ENCODE results near the gene NIPSNAP3A. TPM values are rescaled to one million over a fixed set of nuclear protein-coding genes. Genes with fewer than 3 reads are reported as not detected.

Gene NIPSNAP3A
- total RNA-seq, 1 experiment from 2014 or later = 7.2 TPM

- Mint-ChIP-seq H3K4me3 (no peak overlapping the region), H3K27ac (no peak overlapping the region), H3K27me3 (ENCODE audit: low read depth) (no peaks in the 10 kb centered on the region; the same call in 1 of the 2 replicates), H3K9me3 (no peaks in the 10 kb centered on the region), H3K4me1 (peaks cover 25% of the 10 kb centered on the region), H3K36me3 (no peaks in the 10 kb centered on the region)
- TF ChIP-seq SP1 (CRISPR knock-in tag; conservative IDR thresholded peaks at IDR 0.05) (no peak), FOXP4 (CRISPR knock-in tag; IDR thresholded peaks at IDR 0.05) (no peak), PREB (CRISPR knock-in tag; IDR thresholded peaks at IDR 0.05; ENCODE audit: borderline replicate concordance) (no peak), EMX1 (CRISPR knock-in tag; IDR thresholded peaks at IDR 0.05) (no peak), NR3C1 (CRISPR knock-in tag; conservative IDR thresholded peaks at IDR 0.05; ENCODE audit: low read depth) (no peak), ZNF232 (CRISPR knock-in tag; IDR thresholded peaks at IDR 0.05) (no peak), JAZF1 (CRISPR knock-in tag; IDR thresholded peaks at IDR 0.05) (no peak), RORB (CRISPR knock-in tag; IDR thresholded peaks at IDR 0.05) (no peak), ZNF671 (CRISPR knock-in tag; IDR thresholded peaks at IDR 0.05) (no peak), ZNF396 (CRISPR knock-in tag; IDR thresholded peaks at IDR 0.05; ENCODE audit: borderline replicate concordance) (no peak), CTCF (IDR thresholded peaks at IDR 0.05) (no peak), ESRRA (CRISPR knock-in tag; IDR thresholded peaks at IDR 0.05; ENCODE audit: borderline replicate concordance) (no peak), JUN (CRISPR knock-in tag; IDR thresholded peaks at IDR 0.05) (no peak), ZNF219 (CRISPR knock-in tag; IDR thresholded peaks at IDR 0.05; ENCODE audit: borderline replicate concordance) (no peak), TCF7 (CRISPR knock-in tag; IDR thresholded peaks at IDR 0.05; ENCODE audit: low read depth) (no peak)
- TF ChIP-seq, protein P1, sequence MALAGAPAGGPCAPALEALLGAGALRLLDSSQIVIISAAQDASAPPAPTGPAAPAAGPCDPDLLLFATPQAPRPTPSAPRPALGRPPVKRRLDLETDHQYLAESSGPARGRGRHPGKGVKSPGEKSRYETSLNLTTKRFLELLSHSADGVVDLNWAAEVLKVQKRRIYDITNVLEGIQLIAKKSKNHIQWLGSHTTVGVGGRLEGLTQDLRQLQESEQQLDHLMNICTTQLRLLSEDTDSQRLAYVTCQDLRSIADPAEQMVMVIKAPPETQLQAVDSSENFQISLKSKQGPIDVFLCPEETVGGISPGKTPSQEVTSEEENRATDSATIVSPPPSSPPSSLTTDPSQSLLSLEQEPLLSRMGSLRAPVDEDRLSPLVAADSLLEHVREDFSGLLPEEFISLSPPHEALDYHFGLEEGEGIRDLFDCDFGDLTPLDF (CRISPR knock-in tag; IDR thresholded peaks at IDR 0.05) = no peak
- TF ChIP-seq, protein P2, sequence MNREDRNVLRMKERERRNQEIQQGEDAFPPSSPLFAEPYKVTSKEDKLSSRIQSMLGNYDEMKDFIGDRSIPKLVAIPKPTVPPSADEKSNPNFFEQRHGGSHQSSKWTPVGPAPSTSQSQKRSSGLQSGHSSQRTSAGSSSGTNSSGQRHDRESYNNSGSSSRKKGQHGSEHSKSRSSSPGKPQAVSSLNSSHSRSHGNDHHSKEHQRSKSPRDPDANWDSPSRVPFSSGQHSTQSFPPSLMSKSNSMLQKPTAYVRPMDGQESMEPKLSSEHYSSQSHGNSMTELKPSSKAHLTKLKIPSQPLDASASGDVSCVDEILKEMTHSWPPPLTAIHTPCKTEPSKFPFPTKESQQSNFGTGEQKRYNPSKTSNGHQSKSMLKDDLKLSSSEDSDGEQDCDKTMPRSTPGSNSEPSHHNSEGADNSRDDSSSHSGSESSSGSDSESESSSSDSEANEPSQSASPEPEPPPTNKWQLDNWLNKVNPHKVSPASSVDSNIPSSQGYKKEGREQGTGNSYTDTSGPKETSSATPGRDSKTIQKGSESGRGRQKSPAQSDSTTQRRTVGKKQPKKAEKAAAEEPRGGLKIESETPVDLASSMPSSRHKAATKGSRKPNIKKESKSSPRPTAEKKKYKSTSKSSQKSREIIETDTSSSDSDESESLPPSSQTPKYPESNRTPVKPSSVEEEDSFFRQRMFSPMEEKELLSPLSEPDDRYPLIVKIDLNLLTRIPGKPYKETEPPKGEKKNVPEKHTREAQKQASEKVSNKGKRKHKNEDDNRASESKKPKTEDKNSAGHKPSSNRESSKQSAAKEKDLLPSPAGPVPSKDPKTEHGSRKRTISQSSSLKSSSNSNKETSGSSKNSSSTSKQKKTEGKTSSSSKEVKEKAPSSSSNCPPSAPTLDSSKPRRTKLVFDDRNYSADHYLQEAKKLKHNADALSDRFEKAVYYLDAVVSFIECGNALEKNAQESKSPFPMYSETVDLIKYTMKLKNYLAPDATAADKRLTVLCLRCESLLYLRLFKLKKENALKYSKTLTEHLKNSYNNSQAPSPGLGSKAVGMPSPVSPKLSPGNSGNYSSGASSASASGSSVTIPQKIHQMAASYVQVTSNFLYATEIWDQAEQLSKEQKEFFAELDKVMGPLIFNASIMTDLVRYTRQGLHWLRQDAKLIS (CRISPR knock-in tag; IDR thresholded peaks at IDR 0.05; ENCODE audit: borderline replicate concordance) = no peak
- POLR2A ChIA-PET = no interaction called here
- no peak for ATAC-seq
- no peak for DNase-seq (ENCODE audit: low spot score)
- CTCF ChIA-PET = no interaction called here
Observed at GRCh38 chr9:104746285-104746684, 1.2 kb upstream of the NIPSNAP3A start.

Measured in WTC11 (cell line).